BJ (cell line): ENCODE data around the gene KIF20A. TPM values are rescaled to one million over a fixed set of nuclear protein-coding genes. Genes with fewer than 3 reads are reported as not detected.

Experiments used
- CTCF ChIA-PET: fragments of 350-600 bp; formaldehyde crosslinking; extraction: SDS; loops from one replicate; lab custom pipeline; 2021; ENCODE audit warnings: antibody characterized with exemption, inconsistent platforms; lab: Yijun Ruan, JAX
- POLR2A ChIA-PET: fragments of 300-600 bp; sonication (Branson Sonifier 250); formaldehyde crosslinking; extraction: SDS; loops from one replicate; lab custom pipeline; 2021; ENCODE audit warnings: antibody characterized with exemption; lab: Charles Lee
- DNase-seq: peaks from one replicate; pipeline ENCODE4 v3.0.0-alpha.2; 2011; ENCODE audit warnings: low read depth
- H3K27me3 ChIP-seq: 2 replicates; pipeline ENCODE4 v1.6.0; 2011; ENCODE audit warnings: low read length; ENCODE audit not compliant: control insufficient read depth, insufficient read depth
- H3K36me3 ChIP-seq: 2 replicates; pipeline ENCODE4 v1.5.1; 2011; ENCODE audit warnings: low read length; ENCODE audit not compliant: control insufficient read depth, insufficient read depth
- H3K4me3 ChIP-seq: 2 replicates; pipeline ENCODE4 v1.5.1; 2011; ENCODE audit warnings: low read depth, mild to moderate bottlenecking, control low read depth, low read length
- CTCF ChIP-seq: IDR thresholded peaks from 2 replicates; pipeline ENCODE4 v1.5.1; 2011; ENCODE audit warnings: low read depth, mild to moderate bottlenecking, control low read depth, inconsistent platforms, low read length, moderate library complexity; ENCODE audit not compliant: insufficient read depth
- polyA plus RNA-seq: library from polyadenylated mRNA; depleted of rRNA; stranded (reverse); fragments of >200 nt; gene quantifications from 2 replicates; pipeline ENCODE4 v1.2.3, GENCODE V29; 2011

Gene KIF20A
- polyA plus RNA-seq, 1 experiment, result 54.5 TPM

GRCh38 chr5:138170299-138170698 is 8.6 kb upstream of the KIF20A start:
- H3K36me3 ChIP-seq, result peaks cover 31% of the 10 kb centered on the region
- no peaks in the 10 kb centered on the region for H3K27me3 ChIP-seq
- ChIA-PET POLR2A (no interaction called here), CTCF (interaction anchor here (0.6 to 1.2 kb wide), 2 partner anchors 9 to 182 kb away, joined by 3 read pairs; partner anchors contain the start of genes KDM3B and KIF20A)
- no peak for DNase-seq
- H3K4me3 ChIP-seq, result no peak overlapping the region
- no peak for TF ChIP-seq CTCF

- Histone ChIP-seq H3K27me3 (no peaks in the 10 kb centered on the region), H3K4me3 (peak overlapping the region; percentile 78), H3K36me3 (peaks cover 7% of the 10 kb centered on the region)
- TF ChIP-seq CTCF, result no peak
- DNase-seq, result no peak
- POLR2A ChIA-PET, result interaction anchor here (0.5 kb wide), 1 partner anchor 559 kb away, joined by 3 read pairs; no protein-coding TSS in a partner anchor
- CTCF ChIA-PET, result interaction anchor here (0.6 to 2.5 kb wide), 4 partner anchors 11 to 175 kb away, joined by 3 to 13 read pairs (median 4); partner anchors contain the start of gene GFRA3
Measured at GRCh38 chr5:138177941-138178515, 884 bp upstream of the KIF20A start.

GRCh38 chr5:138179277-138179857 is 455 bp downstream of the KIF20A start:
- H3K36me3 ChIP-seq, result peaks cover 6% of the 10 kb centered on the region
- ChIA-PET POLR2A (no interaction called here), CTCF (interaction anchor here (0.6 to 2.5 kb wide), 6 partner anchors 9 to 269 kb away, joined by 3 to 13 read pairs (median 4); no protein-coding TSS in a partner anchor)
- no peak for DNase-seq
- peak overlapping the region; percentile 78 for H3K4me3 ChIP-seq
- TF ChIP-seq CTCF, result no peak
- no peaks in the 10 kb centered on the region for H3K27me3 ChIP-seq

- TF ChIP-seq CTCF, result peak; percentile 39; the same call in 1 of the 2 replicates
- H3K27me3 ChIP-seq, result no peaks in the 10 kb centered on the region
- no peak for DNase-seq
- H3K36me3 ChIP-seq, result peaks cover 7% of the 10 kb centered on the region; the same call in 1 of the 2 replicates
- ChIA-PET POLR2A (no interaction called here), CTCF (interaction anchor here (0.6 to 1.6 kb wide), 6 partner anchors 12 to 270 kb away, joined by 3 to 7 read pairs (median 4); partner anchors contain the start of gene REEP2)
- H3K4me3 ChIP-seq, result peak overlapping the region; percentile 78; the same call in 1 of the 2 replicates
Measured at GRCh38 chr5:138180183-138180782, 1.4 kb downstream of the KIF20A start.

- POLR2A ChIA-PET, result no interaction called here
- CTCF ChIA-PET, result interaction anchor here (0.8 to 1.2 kb wide), 2 partner anchors 102 to 103 kb away, joined by 3 to 7 read pairs; no protein-coding TSS in a partner anchor
- H3K27me3 ChIP-seq, result no peaks in the 10 kb centered on the region
- no peak for DNase-seq
- no peak for TF ChIP-seq CTCF
- no peak overlapping the region for H3K4me3 ChIP-seq
- H3K36me3 ChIP-seq, result peaks cover 6% of the 10 kb centered on the region
Measured at GRCh38 chr5:138180841-138181240, 1.9 kb downstream of the KIF20A start.
